Neural cell (in vitro differentiated cells): ENCODE data around the gene NKG7.
"Not testable (repeated sequence)": the region's sequence is repeated elsewhere in the genome, so short reads cannot be mapped to it uniquely, and the experiment has no call there.

Source experiments
- EP300 ChIP-seq: fragments of 450-650 bp; conservative IDR thresholded peaks from 2 replicates; pipeline ENCODE4 v1.6.1; 2014; ENCODE audit warnings: antibody characterized with exemption, mild to moderate bottlenecking, moderate library complexity; ENCODE audit not compliant: poor library complexity, severe bottlenecking
- TAF1 ChIP-seq: IDR thresholded peaks from 2 replicates; pipeline ENCODE4 v1.6.1; 2012; ENCODE audit warnings: low read depth

DNA sequence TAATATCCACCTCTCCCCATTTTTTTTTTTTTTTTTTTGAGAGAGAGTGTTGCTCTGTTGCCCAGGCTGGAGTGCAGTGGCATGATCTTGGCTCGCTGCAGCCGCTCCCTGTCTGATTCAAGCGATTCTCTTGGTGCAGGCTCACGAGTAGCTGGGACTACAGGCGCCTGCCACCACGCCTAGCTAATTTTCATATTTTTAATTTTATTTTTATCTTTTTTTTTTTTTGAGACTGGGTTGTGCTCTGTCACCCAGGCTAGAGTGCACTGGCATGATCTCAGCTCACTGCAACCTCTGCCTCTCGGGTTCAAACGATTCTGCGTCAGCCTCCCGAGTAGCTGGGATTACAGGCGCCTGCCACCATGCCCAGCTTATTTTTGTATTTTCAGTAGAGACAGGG, 48.1 kb upstream of the NKG7 start:
- not testable (repeated sequence) for TF ChIP-seq EP300, TAF1
